GM19328 (cell line): ENCODE data around the gene RNF186.

Source experiments
- ATAC-seq: cut with Tn5 transposase; IDR thresholded peaks from one replicate; pipeline ENCODE4 v1.9.1; 2021; ENCODE audit warnings: mild to moderate bottlenecking, moderate library complexity; ENCODE audit not compliant: unreplicated experiment

The RNF186 gene

DNA sequence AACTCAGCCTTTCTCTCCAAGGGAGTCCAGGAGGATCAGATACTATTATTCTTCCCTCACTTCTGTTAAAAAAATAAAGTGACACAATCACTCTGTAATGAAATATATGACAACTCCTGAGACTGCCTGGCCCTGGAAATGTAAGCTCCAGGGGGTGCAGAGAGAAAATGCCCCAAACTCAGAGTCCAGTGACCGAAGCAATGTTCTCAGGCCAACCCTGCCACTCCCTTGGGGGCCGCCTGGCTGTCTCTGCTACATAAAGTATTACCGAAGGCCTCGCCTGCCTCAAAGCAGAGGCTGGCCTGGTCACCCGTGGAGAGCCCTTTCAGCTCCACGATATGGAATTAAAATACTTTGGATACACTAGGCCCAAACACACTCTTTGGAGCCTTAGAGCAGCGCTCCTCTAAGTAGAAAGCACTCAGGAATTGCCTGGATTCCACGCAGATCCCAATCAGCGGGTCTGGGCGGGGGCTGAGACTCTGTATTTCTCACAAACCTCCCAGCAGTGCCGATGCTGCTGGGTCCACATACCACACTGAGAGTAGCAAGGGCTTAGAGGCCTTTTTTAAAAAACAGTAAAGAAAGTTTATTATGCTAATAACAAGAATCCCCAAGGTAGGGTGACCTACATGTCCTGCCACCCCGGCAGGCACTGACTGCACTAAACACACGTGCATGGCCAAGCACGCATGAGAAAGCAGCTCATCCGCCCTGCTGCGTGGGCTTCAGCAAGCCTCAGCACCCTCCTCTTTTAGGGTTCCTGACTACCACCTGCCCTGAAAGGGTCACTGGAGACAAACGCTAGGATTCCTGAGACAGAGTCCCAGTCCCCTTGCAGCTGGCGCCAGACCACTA, 46.5 kb downstream of the RNF186 start:
- ATAC-seq = no peak

DNA sequence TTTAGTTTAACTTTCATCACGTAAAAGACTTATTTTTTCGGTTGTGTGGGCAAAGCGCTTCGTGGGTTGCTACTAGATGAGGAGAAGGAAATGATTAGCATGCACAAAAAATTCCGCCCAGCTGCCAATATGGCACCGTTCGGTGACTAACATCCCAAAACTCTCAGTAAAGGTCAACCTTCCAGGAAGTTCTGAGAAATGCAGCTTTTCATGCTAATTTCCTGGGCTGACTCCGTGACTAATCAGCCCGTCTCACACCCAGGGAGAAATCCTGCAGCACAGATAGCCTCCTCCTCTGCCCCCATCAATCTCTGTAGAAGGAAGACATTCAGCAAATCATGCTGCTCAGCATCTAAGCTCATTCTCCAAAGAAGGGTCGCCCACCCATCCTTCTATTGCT, 49.5 kb downstream of the RNF186 start:
- ATAC-seq = no peak

DNA sequence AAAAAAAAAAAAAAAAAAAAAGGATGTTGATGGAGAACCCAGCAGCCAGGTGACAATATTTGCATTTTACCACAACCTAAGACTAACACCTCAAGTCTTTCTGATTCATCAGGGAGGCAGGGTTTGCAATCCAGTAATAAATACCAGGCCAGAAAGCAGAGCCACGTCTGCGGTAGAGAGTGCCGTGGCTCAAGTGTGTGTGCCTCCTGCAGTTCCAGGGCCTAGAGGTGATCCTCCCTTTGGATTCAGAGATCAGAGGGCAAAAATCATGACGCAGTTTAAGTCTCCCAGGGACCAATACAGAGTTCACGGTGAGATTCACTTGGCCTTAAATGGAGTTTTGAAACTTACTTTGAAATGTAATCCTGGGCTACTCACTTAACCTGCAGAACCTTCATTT, 50.2 kb downstream of the RNF186 start:
- ATAC-seq = no peak
